ENCODE results near the gene RBMS1. TPM values are rescaled to one million over a fixed set of nuclear protein-coding genes. Genes with fewer than 3 reads are reported as not detected.

Gene RBMS1
- total RNA-seq, 1 experiment from 2014 or later, result 65.4 TPM

GRCh38 chr2:160339726-160340125, 153.9 kb downstream of the RBMS1 start:
- no peak for DNase-seq (ENCODE audit: unreplicated experiment)
- no peak for TF ChIP-seq CTCF (IDR thresholded peaks at IDR 0.05; ENCODE audit: unreplicated experiment)
- no peaks in the 10 kb centered on the region for H3K27me3 Mint-ChIP-seq (ENCODE audit: insufficient read depth, unreplicated experiment)
- POLR2A ChIA-PET, result no interaction called here
- peaks cover 6% of the 10 kb centered on the region for H3K36me3 Mint-ChIP-seq (ENCODE audit: insufficient read depth, unreplicated experiment)
- H3K27ac Mint-ChIP-seq (ENCODE audit: low read depth, unreplicated experiment), result no peak overlapping the region
- no peaks in the 10 kb centered on the region for H3K9me3 Mint-ChIP-seq (ENCODE audit: unreplicated experiment)
- CTCF ChIA-PET, result interaction anchor here (0.6 to 1.4 kb wide), 4 partner anchors 16 to 320 kb away, joined by 3 to 7 read pairs (median 3); no protein-coding TSS in a partner anchor
- no TSS peak for BruUV-seq (replicated peaks)
- intact Hi-C loops (cut with micrococcal nuclease), result loop anchor here (10.0 kb wide), 1 partner anchor 725 kb away; no protein-coding TSS in a partner anchor
- H3K4me1 Mint-ChIP-seq (ENCODE audit: insufficient read depth, unreplicated experiment), result peaks cover 6% of the 10 kb centered on the region
- no peak overlapping the region for H3K4me3 Mint-ChIP-seq (ENCODE audit: unreplicated experiment)

- Mint-ChIP-seq H3K27me3 (ENCODE audit: insufficient read depth, unreplicated experiment) (no peaks in the 10 kb centered on the region), H3K27ac (ENCODE audit: low read depth, unreplicated experiment) (no peak overlapping the region), H3K9me3 (ENCODE audit: unreplicated experiment) (no peaks in the 10 kb centered on the region), H3K4me3 (ENCODE audit: unreplicated experiment) (no peak overlapping the region), H3K4me1 (ENCODE audit: insufficient read depth, unreplicated experiment) (peaks cover 12% of the 10 kb centered on the region), H3K36me3 (ENCODE audit: insufficient read depth, unreplicated experiment) (peaks cover 6% of the 10 kb centered on the region)
- no peak for DNase-seq (ENCODE audit: unreplicated experiment)
- intact Hi-C loops (cut with micrococcal nuclease), result loop anchor here (10.0 kb wide), 1 partner anchor 726 kb away; no protein-coding TSS in a partner anchor
- no peak for TF ChIP-seq CTCF (IDR thresholded peaks at IDR 0.05; ENCODE audit: unreplicated experiment)
- CTCF ChIA-PET, result interaction anchor here (0.5 to 1.4 kb wide), 4 partner anchors 15 to 182 kb away, joined by 3 to 7 read pairs (median 4); no protein-coding TSS in a partner anchor
- BruUV-seq (replicated peaks), result no TSS peak
- POLR2A ChIA-PET, result no interaction called here
Measured at GRCh38 chr2:160338901-160339685, 154.5 kb downstream of the RBMS1 start.

GRCh38 chr2:160337728-160338127, 155.9 kb downstream of the RBMS1 start:
- intact Hi-C loops (cut with micrococcal nuclease), result loop anchor here (10.0 kb wide), 1 partner anchor 727 kb away; no protein-coding TSS in a partner anchor
- TF ChIP-seq CTCF (IDR thresholded peaks at IDR 0.05; ENCODE audit: unreplicated experiment), result no peak
- DNase-seq (ENCODE audit: unreplicated experiment), result no peak
- no peaks in the 10 kb centered on the region for H3K27me3 Mint-ChIP-seq (ENCODE audit: insufficient read depth, unreplicated experiment)
- H3K9me3 Mint-ChIP-seq (ENCODE audit: unreplicated experiment), result no peaks in the 10 kb centered on the region
- no peak overlapping the region for H3K27ac Mint-ChIP-seq (ENCODE audit: low read depth, unreplicated experiment)
- ChIA-PET POLR2A (interaction anchor here (1.2 to 1.4 kb wide), 2 partner anchors 9 kb away, joined by 3 to 4 read pairs; no protein-coding TSS in a partner anchor), CTCF (interaction anchor here (0.6 to 1.9 kb wide), 7 partner anchors 13 to 719 kb away, joined by 3 to 13 read pairs (median 3); no protein-coding TSS in a partner anchor)
- peaks cover 23% of the 10 kb centered on the region for H3K4me1 Mint-ChIP-seq (ENCODE audit: insufficient read depth, unreplicated experiment)
- H3K4me3 Mint-ChIP-seq (ENCODE audit: unreplicated experiment), result no peak overlapping the region
- BruUV-seq (replicated peaks), result no TSS peak
- peaks cover 6% of the 10 kb centered on the region for H3K36me3 Mint-ChIP-seq (ENCODE audit: insufficient read depth, unreplicated experiment)

GRCh38 chr2:160336635-160337034, 157.0 kb downstream of the RBMS1 start:
- Mint-ChIP-seq H3K27me3 (ENCODE audit: insufficient read depth, unreplicated experiment) (no peaks in the 10 kb centered on the region), H3K27ac (ENCODE audit: low read depth, unreplicated experiment) (no peak overlapping the region), H3K9me3 (ENCODE audit: unreplicated experiment) (no peaks in the 10 kb centered on the region), H3K36me3 (ENCODE audit: insufficient read depth, unreplicated experiment) (peaks cover 6% of the 10 kb centered on the region), H3K4me1 (ENCODE audit: insufficient read depth, unreplicated experiment) (peaks cover 34% of the 10 kb centered on the region), H3K4me3 (ENCODE audit: unreplicated experiment) (no peak overlapping the region)
- no TSS peak for BruUV-seq (replicated peaks)
- ChIA-PET POLR2A (interaction anchor here (1.4 kb wide), 1 partner anchor 8 kb away, joined by 4 read pairs; no protein-coding TSS in a partner anchor), CTCF (interaction anchor here (0.9 to 1.9 kb wide), 2 partner anchors 12 to 17 kb away, joined by 4 to 13 read pairs; no protein-coding TSS in a partner anchor)
- intact Hi-C loops (cut with micrococcal nuclease), result loop anchor here (10.0 kb wide), 1 partner anchor 728 kb away; no protein-coding TSS in a partner anchor
- DNase-seq (ENCODE audit: unreplicated experiment), result no peak
- no peak for TF ChIP-seq CTCF (IDR thresholded peaks at IDR 0.05; ENCODE audit: unreplicated experiment)
